ENCODE results near the gene SH3RF3.

DNA sequence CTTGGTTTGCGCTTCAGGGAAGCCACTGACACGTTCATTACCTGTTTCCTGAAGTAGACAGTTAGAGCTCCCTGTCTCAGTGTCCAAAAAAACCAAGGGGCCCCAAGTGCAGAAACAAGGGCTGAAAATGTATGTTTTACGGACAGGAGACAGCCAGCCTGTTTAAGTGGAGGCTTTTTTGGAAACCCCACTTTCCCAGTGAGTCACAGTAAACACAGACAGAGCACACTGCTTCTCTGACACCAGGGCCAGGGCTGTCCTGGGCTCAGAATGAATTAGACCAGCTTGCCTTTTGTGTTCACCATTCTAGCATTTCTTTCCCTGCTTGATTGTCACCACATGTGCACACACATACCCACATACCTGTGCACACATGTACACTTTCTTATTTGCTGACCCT, 128.6 kb downstream of the SH3RF3 start:
- TF ChIP-seq, protein P1, sequence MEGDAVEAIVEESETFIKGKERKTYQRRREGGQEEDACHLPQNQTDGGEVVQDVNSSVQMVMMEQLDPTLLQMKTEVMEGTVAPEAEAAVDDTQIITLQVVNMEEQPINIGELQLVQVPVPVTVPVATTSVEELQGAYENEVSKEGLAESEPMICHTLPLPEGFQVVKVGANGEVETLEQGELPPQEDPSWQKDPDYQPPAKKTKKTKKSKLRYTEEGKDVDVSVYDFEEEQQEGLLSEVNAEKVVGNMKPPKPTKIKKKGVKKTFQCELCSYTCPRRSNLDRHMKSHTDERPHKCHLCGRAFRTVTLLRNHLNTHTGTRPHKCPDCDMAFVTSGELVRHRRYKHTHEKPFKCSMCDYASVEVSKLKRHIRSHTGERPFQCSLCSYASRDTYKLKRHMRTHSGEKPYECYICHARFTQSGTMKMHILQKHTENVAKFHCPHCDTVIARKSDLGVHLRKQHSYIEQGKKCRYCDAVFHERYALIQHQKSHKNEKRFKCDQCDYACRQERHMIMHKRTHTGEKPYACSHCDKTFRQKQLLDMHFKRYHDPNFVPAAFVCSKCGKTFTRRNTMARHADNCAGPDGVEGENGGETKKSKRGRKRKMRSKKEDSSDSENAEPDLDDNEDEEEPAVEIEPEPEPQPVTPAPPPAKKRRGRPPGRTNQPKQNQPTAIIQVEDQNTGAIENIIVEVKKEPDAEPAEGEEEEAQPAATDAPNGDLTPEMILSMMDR (conservative IDR thresholded peaks at IDR 0.05 in 1 of 2, IDR thresholded peaks at IDR 0.05 in 1 of 2; ENCODE audit: low read depth in 1 of 2, low read length in 2 of 2): no peak
- no peak for TF ChIP-seq EZH2 (IDR thresholded peaks at IDR 0.05; ENCODE audit: low read length, missing control alignments)

All from fibroblast of lung (primary cell).